Body of pancreas (tissue), 4 donors: ENCODE data around the gene TNFRSF8.

Source experiments
- POLR2A ChIP-seq, 3 donors: fragments of 450-650 bp; IDR thresholded peaks; one replicate each; pipeline ENCODE4 v1.6.1; 2016; ENCODE audit warnings: antibody characterized with exemption in 3 of 3, mild to moderate bottlenecking in 2 of 3
- TF ChIP-seq, protein P1 (sequence below), 7 experiments: fragments of 450-650 bp in 4 of 7; fragments of 200-600 bp in 3 of 7; sonication (generic) in 3 of 7; IDR thresholded peaks; one replicate each; pipeline ENCODE4 v1.5.1; 2016 to 2019; ENCODE audit warnings: antibody characterized with exemption in 7 of 7

DNA sequence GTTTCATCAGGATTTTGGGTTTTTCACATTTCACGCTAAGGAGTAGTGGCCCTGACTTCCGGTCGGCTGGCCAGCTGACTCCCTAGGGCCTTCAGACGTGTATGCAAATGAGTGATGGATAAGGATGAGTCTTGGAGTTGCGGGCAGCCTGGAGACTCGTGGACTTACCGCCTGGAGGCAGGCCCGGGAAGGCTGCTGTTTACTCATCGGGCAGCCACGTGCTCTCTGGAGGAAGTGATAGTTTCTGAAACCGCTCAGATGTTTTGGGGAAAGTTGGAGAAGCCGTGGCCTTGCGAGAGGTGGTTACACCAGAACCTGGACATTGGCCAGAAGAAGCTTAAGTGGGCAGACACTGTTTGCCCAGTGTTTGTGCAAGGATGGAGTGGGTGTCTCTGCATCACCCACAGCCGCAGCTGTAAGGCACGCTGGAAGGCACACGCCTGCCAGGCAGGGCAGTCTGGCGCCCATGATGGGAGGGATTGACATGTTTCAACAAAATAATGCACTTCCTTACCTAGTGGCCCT is 80.6 kb downstream of the TNFRSF8 start:
- TF ChIP-seq, protein P1, sequence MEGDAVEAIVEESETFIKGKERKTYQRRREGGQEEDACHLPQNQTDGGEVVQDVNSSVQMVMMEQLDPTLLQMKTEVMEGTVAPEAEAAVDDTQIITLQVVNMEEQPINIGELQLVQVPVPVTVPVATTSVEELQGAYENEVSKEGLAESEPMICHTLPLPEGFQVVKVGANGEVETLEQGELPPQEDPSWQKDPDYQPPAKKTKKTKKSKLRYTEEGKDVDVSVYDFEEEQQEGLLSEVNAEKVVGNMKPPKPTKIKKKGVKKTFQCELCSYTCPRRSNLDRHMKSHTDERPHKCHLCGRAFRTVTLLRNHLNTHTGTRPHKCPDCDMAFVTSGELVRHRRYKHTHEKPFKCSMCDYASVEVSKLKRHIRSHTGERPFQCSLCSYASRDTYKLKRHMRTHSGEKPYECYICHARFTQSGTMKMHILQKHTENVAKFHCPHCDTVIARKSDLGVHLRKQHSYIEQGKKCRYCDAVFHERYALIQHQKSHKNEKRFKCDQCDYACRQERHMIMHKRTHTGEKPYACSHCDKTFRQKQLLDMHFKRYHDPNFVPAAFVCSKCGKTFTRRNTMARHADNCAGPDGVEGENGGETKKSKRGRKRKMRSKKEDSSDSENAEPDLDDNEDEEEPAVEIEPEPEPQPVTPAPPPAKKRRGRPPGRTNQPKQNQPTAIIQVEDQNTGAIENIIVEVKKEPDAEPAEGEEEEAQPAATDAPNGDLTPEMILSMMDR (IDR thresholded peaks at IDR 0.05): no peak
- no peak for TF ChIP-seq POLR2A (IDR thresholded peaks at IDR 0.05)
